ENCODE results near the gene SFXN4. TPM values are rescaled to one million over a fixed set of nuclear protein-coding genes. Genes with fewer than 3 reads are reported as not detected.
A peak's percentile ranks its signal among the peaks of the same experiment; 100 is the strongest.

Gene SFXN4
- total and polyA plus RNA-seq, 2 of the 13 experiments (the other 11 are each of a cell fraction or from before 2014, with no cell fraction given) = 47.7 to 64.9 TPM

- TF ChIP-seq, protein P1, sequence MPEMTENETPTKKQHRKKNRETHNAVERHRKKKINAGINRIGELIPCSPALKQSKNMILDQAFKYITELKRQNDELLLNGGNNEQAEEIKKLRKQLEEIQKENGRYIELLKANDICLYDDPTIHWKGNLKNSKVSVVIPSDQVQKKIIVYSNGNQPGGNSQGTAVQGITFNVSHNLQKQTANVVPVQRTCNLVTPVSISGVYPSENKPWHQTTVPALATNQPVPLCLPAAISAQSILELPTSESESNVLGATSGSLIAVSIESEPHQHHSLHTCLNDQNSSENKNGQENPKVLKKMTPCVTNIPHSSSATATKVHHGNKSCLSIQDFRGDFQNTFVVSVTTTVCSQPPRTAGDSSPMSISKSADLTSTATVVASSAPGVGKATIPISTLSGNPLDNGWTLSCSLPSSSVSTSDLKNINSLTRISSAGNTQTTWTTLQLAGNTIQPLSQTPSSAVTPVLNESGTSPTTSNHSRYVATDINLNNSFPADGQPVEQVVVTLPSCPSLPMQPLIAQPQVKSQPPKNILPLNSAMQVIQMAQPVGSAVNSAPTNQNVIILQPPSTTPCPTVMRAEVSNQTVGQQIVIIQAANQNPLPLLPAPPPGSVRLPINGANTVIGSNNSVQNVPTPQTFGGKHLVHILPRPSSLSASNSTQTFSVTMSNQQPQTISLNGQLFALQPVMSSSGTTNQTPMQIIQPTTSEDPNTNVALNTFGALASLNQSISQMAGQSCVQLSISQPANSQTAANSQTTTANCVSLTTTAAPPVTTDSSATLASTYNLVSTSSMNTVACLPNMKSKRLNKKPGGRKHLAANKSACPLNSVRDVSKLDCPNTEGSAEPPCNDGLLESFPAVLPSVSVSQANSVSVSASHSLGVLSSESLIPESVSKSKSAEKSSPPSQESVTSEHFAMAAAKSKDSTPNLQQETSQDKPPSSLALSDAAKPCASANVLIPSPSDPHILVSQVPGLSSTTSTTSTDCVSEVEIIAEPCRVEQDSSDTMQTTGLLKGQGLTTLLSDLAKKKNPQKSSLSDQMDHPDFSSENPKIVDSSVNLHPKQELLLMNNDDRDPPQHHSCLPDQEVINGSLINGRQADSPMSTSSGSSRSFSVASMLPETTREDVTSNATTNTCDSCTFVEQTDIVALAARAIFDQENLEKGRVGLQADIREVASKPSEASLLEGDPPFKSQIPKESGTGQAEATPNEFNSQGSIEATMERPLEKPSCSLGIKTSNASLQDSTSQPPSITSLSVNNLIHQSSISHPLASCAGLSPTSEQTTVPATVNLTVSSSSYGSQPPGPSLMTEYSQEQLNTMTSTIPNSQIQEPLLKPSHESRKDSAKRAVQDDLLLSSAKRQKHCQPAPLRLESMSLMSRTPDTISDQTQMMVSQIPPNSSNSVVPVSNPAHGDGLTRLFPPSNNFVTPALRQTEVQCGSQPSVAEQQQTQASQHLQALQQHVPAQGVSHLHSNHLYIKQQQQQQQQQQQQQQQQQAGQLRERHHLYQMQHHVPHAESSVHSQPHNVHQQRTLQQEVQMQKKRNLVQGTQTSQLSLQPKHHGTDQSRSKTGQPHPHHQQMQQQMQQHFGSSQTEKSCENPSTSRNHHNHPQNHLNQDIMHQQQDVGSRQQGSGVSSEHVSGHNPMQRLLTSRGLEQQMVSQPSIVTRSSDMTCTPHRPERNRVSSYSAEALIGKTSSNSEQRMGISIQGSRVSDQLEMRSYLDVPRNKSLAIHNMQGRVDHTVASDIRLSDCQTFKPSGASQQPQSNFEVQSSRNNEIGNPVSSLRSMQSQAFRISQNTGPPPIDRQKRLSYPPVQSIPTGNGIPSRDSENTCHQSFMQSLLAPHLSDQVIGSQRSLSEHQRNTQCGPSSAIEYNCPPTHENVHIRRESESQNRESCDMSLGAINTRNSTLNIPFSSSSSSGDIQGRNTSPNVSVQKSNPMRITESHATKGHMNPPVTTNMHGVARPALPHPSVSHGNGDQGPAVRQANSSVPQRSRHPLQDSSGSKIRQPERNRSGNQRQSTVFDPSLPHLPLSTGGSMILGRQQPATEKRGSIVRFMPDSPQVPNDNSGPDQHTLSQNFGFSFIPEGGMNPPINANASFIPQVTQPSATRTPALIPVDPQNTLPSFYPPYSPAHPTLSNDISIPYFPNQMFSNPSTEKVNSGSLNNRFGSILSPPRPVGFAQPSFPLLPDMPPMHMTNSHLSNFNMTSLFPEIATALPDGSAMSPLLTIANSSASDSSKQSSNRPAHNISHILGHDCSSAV (CRISPR knock-in tag; IDR thresholded peaks at IDR 0.05; ENCODE audit: borderline replicate concordance) = no peak
- TF ChIP-seq TEF (CRISPR knock-in tag; IDR thresholded peaks at IDR 0.05) = no peak
- TF ChIP-seq ZMYM3 (CRISPR knock-in tag; IDR thresholded peaks at IDR 0.05) = peak; percentile 63; the same call in 1 of the 2 replicates
- TF ChIP-seq ZNF788 (CRISPR knock-in tag; IDR thresholded peaks at IDR 0.05; ENCODE audit: borderline replicate concordance) = peak; percentile 84; the same call in 1 of the 2 replicates
- TF ChIP-seq ZMYM4 (CRISPR knock-in tag; IDR thresholded peaks at IDR 0.05) = peak; percentile 74
- no peak for TF ChIP-seq ZNF446 (CRISPR knock-in tag; IDR thresholded peaks at IDR 0.05)
- no peak; the same call in 1 of the 2 replicates for TF ChIP-seq TSC22D2 (CRISPR knock-in tag; IDR thresholded peaks at IDR 0.05; ENCODE audit: borderline replicate concordance)
- no peak for TF ChIP-seq DR1 (CRISPR knock-in tag; IDR thresholded peaks at IDR 0.05)
- TF ChIP-seq CENPT (CRISPR knock-in tag; IDR thresholded peaks at IDR 0.05; ENCODE audit: low read depth) = no peak
- TF ChIP-seq NFIC (IDR thresholded peaks at IDR 0.05; ENCODE audit: low read length) = no peak
- no peak for TF ChIP-seq ZNF33B (CRISPR knock-in tag; IDR thresholded peaks at IDR 0.05)
- TF ChIP-seq ZNF124 (CRISPR knock-in tag; IDR thresholded peaks at IDR 0.05) = 0 out of 2 replicates have a peak, but pooled peaks have one; percentile 69
- TF ChIP-seq ZKSCAN1 (IDR thresholded peaks at IDR 0.05; ENCODE audit: low read length) = no peak
- no peak for TF ChIP-seq SP140L (CRISPR knock-in tag; IDR thresholded peaks at IDR 0.05; ENCODE audit: borderline replicate concordance)
- TF ChIP-seq CENPX (CRISPR knock-in tag; IDR thresholded peaks at IDR 0.05) = no peak
- TF ChIP-seq ZFYVE20 (CRISPR knock-in tag; IDR thresholded peaks at IDR 0.05; ENCODE audit: borderline replicate concordance, low read depth) = no peak
- peak; percentile 84 for TF ChIP-seq SPEN (CRISPR knock-in tag; IDR thresholded peaks at IDR 0.05; ENCODE audit: low read depth)
- peak; percentile 75; the same call in 1 of the 2 replicates for TF ChIP-seq ZNF740 (CRISPR knock-in tag; IDR thresholded peaks at IDR 0.05)
- TF ChIP-seq ZC3H13 (CRISPR knock-in tag; IDR thresholded peaks at IDR 0.05) = peak; percentile 57; the same call in 1 of the 2 replicates
- no peak for TF ChIP-seq TFAP4 (IDR thresholded peaks at IDR 0.05; ENCODE audit: borderline replicate concordance, low read depth)
Observed at GRCh38 chr10:119178372-119179119, 13.0 kb upstream of the SFXN4 start, which contains the start of gene PRDX3 (continued).
